Vagina (tissue), 2 donors: ENCODE measurements around the gene GLP2R.
"Not testable (repeated sequence)": the region's sequence is repeated elsewhere in the genome, so short reads cannot be mapped to it uniquely, and the experiment has no call there.

Experiments used
- CTCF ChIP-seq, 3 experiments: fragments of 450-650 bp in 2 of 3; fragments of 200-600 bp in 1 of 3; sonication (generic) in 1 of 3; IDR thresholded peaks; one replicate each; pipeline ENCODE4 v1.5.1; 2017 to 2019; ENCODE audit warnings: antibody characterized with exemption in 3 of 3, mild to moderate bottlenecking in 2 of 3, moderate library complexity in 2 of 3
- POLR2A ChIP-seq, 2 donors: fragments of 450-650 bp; IDR thresholded peaks; one replicate each; pipeline ENCODE4 v1.6.1; 2017; ENCODE audit warnings: antibody characterized with exemption in 2 of 2, mild to moderate bottlenecking in 2 of 2, moderate library complexity in 2 of 2
- POLR2AphosphoS5 ChIP-seq, 2 donors: sonication (generic); formaldehyde crosslinking; IDR thresholded peaks; one replicate each; pipeline ENCODE4 v1.9.0; 2017; ENCODE audit warnings: antibody characterized with exemption in 2 of 2, mild to moderate bottlenecking in 2 of 2, low read depth in 1 of 2; ENCODE audit not compliant: insufficient read depth in 1 of 2

GRCh38 chr17:9783465-9783864, 42.3 kb upstream of the GLP2R start:
- not testable (repeated sequence) for TF ChIP-seq POLR2AphosphoS5 (IDR thresholded peaks at IDR 0.05; ENCODE audit: insufficient read depth in 1 of 2, low read depth in 1 of 2); CTCF (IDR thresholded peaks at IDR 0.05); POLR2A (IDR thresholded peaks at IDR 0.05)
